Astrocyte of the spinal cord (primary cell): ENCODE measurements around the gene FAM47B.

ENCODE experiments used
- DNase-seq: peaks from one replicate; pipeline ENCODE4 v3.0.0; 2011; ENCODE audit warnings: low read depth, low spot score
- H3K4me3 ChIP-seq: 2 replicates; pipeline ENCODE4 v1.5.1; 2011; ENCODE audit warnings: low read depth, mild to moderate bottlenecking, low read length, moderate library complexity
- CTCF ChIP-seq: IDR thresholded peaks from 2 replicates; pipeline ENCODE4 v1.5.1; 2012; ENCODE audit warnings: low read depth, mild to moderate bottlenecking, low read length, inconsistent platforms
- in situ Hi-C: cut with HindIII; loops from 2 replicates; pipeline ENCODE4 v1.10.0; 2017; ENCODE audit warnings: low sequenced_read_pairs

FAM47B gene

GRCh38 chrX:34956916-34957315, 14.3 kb downstream of the FAM47B start:
- DNase-seq: peak; percentile 40
- in situ Hi-C loops: no loop called here
- no peak for TF ChIP-seq CTCF
- H3K4me3 ChIP-seq: no peak overlapping the region

- TF ChIP-seq CTCF: no peak
- DNase-seq: no peak
- in situ Hi-C loops: no loop called here
- no peak overlapping the region for H3K4me3 ChIP-seq
These were observed 19.1 kb downstream of the FAM47B start for GRCh38 chrX:34961662-34962061.

- in situ Hi-C loops: no loop called here
- no peak overlapping the region for H3K4me3 ChIP-seq
- no peak for DNase-seq
- TF ChIP-seq CTCF: no peak
These were observed 29.6 kb downstream of the FAM47B start for GRCh38 chrX:34972206-34972605.

GRCh38 chrX:34978171-34978570, 35.6 kb downstream of the FAM47B start:
- no peak overlapping the region for H3K4me3 ChIP-seq
- DNase-seq: no peak
- in situ Hi-C loops: no loop called here
- no peak for TF ChIP-seq CTCF

GRCh38 chrX:34987646-34988045, 45.0 kb downstream of the FAM47B start:
- in situ Hi-C loops: no loop called here
- no peak for TF ChIP-seq CTCF
- DNase-seq: no peak
- H3K4me3 ChIP-seq: no peak overlapping the region
